Upper lobe of left lung (tissue), 4 donors: Measurements from ENCODE around the gene GNB2.

Experiments used
- CTCF ChIP-seq, 6 experiments: fragments of 450-650 bp in 4 of 6; fragments of 200-600 bp in 2 of 6; sonication (generic) in 2 of 6; IDR thresholded peaks; one replicate each; pipeline ENCODE4 v1.5.1; 2016 to 2019; ENCODE audit warnings: antibody characterized with exemption in 6 of 6
- POLR2A ChIP-seq, 4 donors: fragments of 450-650 bp; IDR thresholded peaks; one replicate each; pipeline ENCODE4 v1.5.1; 2016 to 2017; ENCODE audit warnings: antibody characterized with exemption in 4 of 4, mild to moderate bottlenecking in 2 of 4
- POLR2AphosphoS5 ChIP-seq, 2 donors: sonication (generic); formaldehyde crosslinking; IDR thresholded peaks; one replicate each; pipeline ENCODE4 v1.5.1; 2017; ENCODE audit warnings: antibody characterized with exemption in 2 of 2

DNA sequence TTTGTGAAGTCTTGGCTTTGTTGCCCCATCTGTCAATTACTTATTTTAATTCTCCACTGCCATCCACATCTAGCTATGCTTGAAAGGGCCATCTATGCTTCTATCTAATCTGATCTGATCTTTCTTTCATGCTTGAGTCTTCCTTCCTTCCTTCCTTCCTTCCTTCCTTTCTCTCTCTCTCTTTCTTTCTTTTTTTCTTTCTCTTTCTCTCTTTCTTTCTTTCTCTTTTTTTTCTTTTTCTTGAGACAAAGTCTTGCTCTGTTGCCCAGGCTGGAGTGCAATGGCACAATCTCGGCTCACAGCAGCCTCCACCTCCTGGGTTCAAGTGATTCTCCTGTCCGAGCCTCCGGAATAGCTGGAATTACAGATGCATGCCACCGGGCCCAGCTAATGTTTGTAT, 43.5 kb upstream of the GNB2 start:
- TF ChIP-seq POLR2AphosphoS5 (IDR thresholded peaks at IDR 0.05), result no peak
- no peak for TF ChIP-seq POLR2A (IDR thresholded peaks at IDR 0.05)
- TF ChIP-seq CTCF (IDR thresholded peaks at IDR 0.05), result no peak
